Measurements from ENCODE around the gene SCGB1A1.
A peak's percentile ranks its signal among the peaks of the same experiment; 100 is the strongest.

SCGB1A1 gene

DNA sequence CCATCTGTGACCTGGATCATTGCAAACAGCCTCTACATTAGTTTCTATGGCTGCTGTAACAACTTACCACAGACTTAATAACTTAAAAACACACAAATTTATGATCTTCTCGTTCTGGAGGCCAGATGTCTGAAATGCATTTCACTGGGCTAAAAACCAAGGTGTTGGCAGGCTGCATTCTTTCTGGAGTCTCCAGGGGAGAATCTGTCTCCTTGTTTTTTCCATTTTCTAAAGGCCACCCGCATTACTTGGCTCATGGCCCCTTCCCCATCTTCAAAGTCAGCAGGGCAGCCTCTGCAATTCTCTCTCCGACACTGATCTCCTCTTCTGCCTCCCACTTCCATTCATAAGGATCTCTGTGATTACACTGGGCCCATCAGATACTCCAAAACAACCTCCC lies 11.6 kb downstream of the SCGB1A1 start:
- TF ChIP-seq GATA2 (IDR thresholded peaks at IDR 0.05; ENCODE audit: low read depth, low read length) (no peak), GATA3 (IDR thresholded peaks at IDR 0.05; ENCODE audit: low read depth, low read length) (no peak)

DNA sequence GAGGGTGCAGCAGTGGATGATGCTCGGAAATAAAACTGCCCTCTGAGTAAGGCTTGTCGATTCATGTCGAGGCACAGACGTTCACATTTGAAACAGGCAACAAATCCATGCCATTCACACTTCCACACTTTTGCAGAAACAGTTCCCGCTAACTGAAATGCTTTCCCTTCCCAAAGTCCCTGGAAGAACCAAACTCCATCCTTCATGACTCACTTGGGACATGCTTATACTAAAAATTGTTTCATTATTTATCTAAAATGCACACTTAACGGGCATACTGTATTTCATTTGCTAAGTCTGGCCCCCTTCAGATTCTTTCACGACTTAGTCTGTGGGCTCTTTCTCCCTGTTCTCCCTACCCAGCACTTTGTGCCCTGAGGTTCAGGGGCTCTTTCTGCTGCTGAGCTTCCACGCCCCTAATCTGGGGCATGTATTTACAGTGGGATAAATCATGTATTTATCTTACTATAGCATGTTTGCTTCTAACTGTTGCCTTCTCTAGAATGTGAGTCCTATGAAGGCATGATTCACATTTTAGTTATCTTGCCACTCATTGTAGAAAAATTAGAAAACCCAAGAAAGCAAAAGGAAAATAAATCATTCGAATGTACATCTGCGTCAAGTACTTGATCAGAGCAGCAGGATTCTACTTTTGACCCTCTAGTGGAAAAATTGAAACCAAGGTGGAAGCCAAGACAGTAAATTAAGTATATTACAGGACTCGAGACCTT lies 12.5 kb downstream of the SCGB1A1 start:
- no peak for TF ChIP-seq GATA2 (IDR thresholded peaks at IDR 0.05; ENCODE audit: low read depth, low read length)
- no peak for TF ChIP-seq GATA3 (IDR thresholded peaks at IDR 0.05; ENCODE audit: low read depth, low read length)

- no peak for TF ChIP-seq GATA2 (IDR thresholded peaks at IDR 0.05; ENCODE audit: low read depth, low read length)
- TF ChIP-seq GATA3 (IDR thresholded peaks at IDR 0.05; ENCODE audit: low read depth, low read length): no peak
Measured at GRCh38 chr11:62432695-62433094, 13.9 kb downstream of the SCGB1A1 start.

DNA sequence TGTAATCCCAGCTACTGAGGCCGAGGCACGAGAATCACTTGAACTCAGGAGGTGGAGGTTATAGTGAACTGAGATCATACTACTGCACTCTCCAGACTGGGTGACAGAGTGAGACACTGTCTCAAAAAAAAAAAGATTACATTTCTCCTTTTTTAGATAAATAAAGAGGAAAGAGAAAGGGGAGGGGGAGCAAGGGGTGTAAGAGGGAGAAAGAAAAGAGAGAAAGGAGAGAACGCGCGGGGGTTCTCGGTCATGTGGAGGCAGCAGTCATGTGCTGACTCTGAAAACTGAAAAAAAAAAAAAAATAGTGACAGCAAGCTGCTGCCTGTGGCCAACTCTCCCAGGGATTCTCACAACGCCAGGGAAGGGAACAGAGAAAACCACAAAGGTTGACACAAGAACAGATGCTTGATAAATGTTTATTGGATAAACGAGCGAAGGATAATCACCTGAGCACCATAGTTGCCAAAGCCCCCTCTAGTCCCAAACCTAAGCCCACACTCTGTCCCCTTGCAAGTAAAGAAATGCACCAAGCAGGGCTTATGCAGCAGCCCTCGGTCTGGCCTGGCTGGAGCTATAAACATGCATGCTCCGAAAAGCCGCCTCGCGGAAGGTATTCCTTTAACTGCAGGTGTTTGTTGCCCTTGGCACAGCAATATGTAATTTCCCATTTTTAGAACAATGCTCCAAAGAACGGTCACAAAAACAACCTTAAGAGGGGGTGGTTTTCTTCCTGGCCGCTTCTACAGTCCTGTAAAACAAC lies 14.5 kb downstream of the SCGB1A1 start:
- no peak for TF ChIP-seq GATA2 (IDR thresholded peaks at IDR 0.05; ENCODE audit: low read depth, low read length)
- no peak for TF ChIP-seq GATA3 (IDR thresholded peaks at IDR 0.05; ENCODE audit: low read depth, low read length)

DNA sequence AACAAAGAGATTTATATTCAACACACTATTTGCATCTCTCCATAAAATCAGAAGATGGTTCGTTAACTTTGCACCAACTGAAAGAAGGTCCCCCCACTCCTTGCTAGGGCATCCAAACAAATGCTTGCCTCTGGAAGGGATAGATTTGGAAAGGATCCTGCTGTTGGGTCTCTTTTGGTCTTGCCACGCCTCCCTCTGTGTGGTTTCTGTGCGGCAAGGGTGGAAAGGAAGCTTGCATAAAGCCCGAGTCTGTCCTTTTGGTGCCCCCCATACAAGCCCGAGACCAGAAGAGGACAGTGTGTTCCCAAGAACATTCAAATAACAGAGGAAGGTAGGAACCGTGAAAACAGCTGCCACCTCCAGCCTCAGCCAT lies 15.1 kb downstream of the SCGB1A1 start:
- TF ChIP-seq GATA3 (IDR thresholded peaks at IDR 0.05; ENCODE audit: low read depth, low read length) (no peak), GATA2 (IDR thresholded peaks at IDR 0.05; ENCODE audit: low read depth, low read length) (no peak)

DNA sequence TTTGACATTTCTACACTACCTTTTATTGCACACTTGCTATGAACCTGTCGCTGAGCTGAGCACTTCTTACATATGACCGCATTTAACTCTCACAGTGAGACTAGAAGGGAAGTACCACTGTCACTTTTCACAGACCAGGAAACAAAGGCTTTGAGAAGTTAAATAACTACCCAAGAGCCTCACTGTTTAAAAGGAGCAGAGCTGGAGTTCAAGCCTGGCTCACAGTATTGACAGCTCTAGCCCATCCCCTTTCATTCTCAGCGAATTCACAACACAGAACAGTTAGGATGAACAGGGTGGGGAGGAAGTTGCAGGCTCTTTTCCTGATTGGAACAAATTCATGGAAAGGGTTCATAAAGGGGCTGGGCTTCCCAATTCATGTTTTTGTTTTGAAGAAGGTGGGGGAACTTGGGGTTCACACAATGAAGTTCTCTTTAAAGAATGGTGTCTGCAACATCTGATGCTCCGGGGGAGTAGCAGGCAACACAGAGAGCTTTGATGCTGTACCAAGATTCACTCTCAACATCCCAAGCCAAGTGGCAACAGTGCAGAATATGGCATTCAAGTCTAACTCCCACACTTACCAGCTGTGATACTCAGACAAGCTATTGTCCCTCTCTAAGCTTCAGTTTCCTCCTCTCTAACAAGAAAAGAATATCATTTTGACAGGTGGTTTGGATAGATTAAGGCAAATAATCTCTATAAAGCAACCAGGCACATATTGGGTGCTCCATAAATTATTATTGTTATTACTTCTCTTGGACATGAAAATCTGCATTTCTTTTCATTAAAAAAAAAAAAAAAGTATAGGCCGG lies 17.2 kb downstream of the SCGB1A1 start:
- TF ChIP-seq GATA3 (IDR thresholded peaks at IDR 0.05; ENCODE audit: low read depth, low read length) (no peak), GATA2 (IDR thresholded peaks at IDR 0.05; ENCODE audit: low read depth, low read length) (no peak)

- no peak for TF ChIP-seq GATA2 (IDR thresholded peaks at IDR 0.05; ENCODE audit: low read depth, low read length)
- no peak for TF ChIP-seq GATA3 (IDR thresholded peaks at IDR 0.05; ENCODE audit: low read depth, low read length)
Measured at GRCh38 chr11:62437616-62438015, 18.8 kb downstream of the SCGB1A1 start.

- TF ChIP-seq GATA2 (IDR thresholded peaks at IDR 0.05; ENCODE audit: low read depth, low read length): no peak
- no peak for TF ChIP-seq GATA3 (IDR thresholded peaks at IDR 0.05; ENCODE audit: low read depth, low read length)
Measured at GRCh38 chr11:62438641-62439040, 19.8 kb downstream of the SCGB1A1 start.

- TF ChIP-seq GATA3 (IDR thresholded peaks at IDR 0.05; ENCODE audit: low read depth, low read length) (no peak), GATA2 (IDR thresholded peaks at IDR 0.05; ENCODE audit: low read depth, low read length) (no peak)
Measured at GRCh38 chr11:62439785-62440602, 21.2 kb downstream of the SCGB1A1 start.

DNA sequence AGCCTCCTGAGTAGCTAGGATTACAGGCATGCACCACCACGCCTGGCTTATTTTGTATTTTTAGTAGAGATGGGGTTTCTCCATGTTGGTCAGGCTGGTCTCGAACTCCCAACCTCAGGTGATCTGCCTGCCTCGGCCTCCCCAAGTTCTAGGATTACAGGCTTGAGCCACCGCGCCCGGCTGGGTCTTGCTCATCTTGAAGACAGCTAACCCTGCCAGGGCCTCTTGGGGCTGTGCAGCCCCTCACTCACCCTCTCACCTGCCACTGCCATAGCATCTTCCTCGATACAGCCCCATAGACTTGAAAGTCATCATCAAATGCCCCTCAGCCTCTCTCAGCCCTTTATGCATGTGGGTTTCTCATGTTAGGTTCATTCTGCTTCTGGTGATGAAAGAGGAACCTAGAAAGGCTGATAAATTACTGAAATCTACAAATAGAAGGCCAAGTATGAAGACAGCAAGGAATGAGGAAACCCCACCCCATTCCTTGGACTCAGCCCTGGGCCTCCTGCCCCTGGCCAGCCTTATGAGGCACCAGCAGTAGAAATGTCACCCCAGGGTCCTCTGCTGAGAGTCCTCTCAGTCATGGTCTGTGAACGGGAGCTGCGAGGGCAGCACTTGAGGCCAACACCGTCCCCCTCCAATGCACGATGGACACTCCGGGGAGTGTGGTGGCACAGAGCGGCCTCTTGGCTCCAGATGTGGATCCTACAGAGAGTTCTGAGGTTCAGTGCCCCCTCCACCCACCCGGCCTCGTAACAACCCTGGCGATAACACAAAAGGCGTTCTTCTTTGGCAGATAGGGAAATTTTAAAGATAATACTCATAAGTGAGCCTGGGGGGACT lies 24.8 kb downstream of the SCGB1A1 start:
- no peak for TF ChIP-seq GATA2 (IDR thresholded peaks at IDR 0.05; ENCODE audit: low read depth, low read length)
- no peak for TF ChIP-seq GATA3 (IDR thresholded peaks at IDR 0.05; ENCODE audit: low read depth, low read length)

GRCh38 chr11:62444236-62444833 lies 25.5 kb downstream of the SCGB1A1 start:
- TF ChIP-seq GATA2 (IDR thresholded peaks at IDR 0.05; ENCODE audit: low read depth, low read length) (peak; percentile 74), GATA3 (IDR thresholded peaks at IDR 0.05; ENCODE audit: low read depth, low read length) (no peak)

DNA sequence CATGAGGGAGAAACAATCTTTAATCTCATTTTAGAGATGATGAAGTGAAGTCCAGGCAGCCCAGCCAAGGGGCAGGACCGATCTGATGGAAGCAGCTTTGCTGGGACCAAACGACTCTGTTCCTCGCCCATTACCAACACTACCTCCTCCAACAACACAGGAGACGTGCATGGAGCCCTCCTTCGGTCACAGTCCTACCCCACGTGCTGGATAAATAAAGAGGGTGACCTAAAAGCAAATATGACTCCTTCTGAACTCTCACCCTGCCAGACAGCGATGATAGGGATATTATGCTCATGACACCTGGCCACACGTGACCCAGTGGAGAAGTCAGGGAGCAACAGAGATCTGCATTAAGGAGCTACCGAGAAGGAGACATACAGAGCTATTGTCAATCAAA lies 26.0 kb downstream of the SCGB1A1 start:
- TF ChIP-seq GATA2 (IDR thresholded peaks at IDR 0.05; ENCODE audit: low read depth, low read length): no peak
- TF ChIP-seq GATA3 (IDR thresholded peaks at IDR 0.05; ENCODE audit: low read depth, low read length): no peak
